Smooth muscle cell of trachea (primary cell): ENCODE results near the gene AATF. TPM values are rescaled to one million over a fixed set of nuclear protein-coding genes. Genes with fewer than 3 reads are reported as not detected.

ENCODE experiments used
- total RNA-seq: library from RNA; depleted of rRNA; stranded (reverse); fragments of >200 nt; gene quantifications from 2 replicates; pipeline ENCODE4 v1.2.1, GENCODE V29; 2014

The AATF gene, protein sequence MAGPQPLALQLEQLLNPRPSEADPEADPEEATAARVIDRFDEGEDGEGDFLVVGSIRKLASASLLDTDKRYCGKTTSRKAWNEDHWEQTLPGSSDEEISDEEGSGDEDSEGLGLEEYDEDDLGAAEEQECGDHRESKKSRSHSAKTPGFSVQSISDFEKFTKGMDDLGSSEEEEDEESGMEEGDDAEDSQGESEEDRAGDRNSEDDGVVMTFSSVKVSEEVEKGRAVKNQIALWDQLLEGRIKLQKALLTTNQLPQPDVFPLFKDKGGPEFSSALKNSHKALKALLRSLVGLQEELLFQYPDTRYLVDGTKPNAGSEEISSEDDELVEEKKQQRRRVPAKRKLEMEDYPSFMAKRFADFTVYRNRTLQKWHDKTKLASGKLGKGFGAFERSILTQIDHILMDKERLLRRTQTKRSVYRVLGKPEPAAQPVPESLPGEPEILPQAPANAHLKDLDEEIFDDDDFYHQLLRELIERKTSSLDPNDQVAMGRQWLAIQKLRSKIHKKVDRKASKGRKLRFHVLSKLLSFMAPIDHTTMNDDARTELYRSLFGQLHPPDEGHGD
- 28.4 and 31.6 TPM in 2 replicates for total RNA-seq

DNA sequence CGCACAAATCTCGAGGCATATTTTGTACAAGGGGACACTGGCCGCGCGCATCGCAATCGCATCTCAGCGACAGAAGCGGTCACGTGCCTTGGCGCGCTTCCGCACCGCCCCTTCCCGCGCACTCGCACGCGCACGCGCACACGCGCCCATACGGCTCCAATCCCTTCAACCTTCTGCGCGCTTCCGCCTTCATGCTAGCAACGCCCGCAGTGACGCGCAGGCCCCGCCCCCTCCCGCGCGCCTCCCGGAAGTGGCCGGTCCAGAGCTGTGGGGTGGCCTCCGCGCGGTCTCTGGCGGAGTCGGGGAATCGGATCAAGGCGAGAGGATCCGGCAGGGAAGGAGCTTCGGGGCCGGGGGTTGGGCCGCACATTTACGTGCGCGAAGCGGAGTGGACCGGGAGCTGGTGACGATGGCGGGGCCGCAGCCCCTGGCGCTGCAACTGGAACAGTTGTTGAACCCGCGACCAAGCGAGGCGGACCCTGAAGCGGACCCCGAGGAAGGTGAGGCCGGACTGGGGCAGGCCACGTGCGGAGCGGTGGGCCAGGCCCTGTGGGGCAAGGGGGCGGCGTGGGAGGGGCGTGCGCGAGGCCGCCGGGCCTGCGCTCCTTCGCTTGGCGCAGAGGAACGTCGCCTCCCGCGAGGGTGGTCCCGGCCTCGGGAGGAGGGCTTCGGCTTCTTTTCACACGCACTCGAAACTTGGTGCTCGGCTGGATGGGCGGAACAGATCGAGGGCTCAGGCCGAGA lies at the start of gene AATF:
AATF (plus strand) TSS at position 238 of the 744 bp plus-strand sequence; CDS start at position 410, 172 bp downstream.

DNA sequence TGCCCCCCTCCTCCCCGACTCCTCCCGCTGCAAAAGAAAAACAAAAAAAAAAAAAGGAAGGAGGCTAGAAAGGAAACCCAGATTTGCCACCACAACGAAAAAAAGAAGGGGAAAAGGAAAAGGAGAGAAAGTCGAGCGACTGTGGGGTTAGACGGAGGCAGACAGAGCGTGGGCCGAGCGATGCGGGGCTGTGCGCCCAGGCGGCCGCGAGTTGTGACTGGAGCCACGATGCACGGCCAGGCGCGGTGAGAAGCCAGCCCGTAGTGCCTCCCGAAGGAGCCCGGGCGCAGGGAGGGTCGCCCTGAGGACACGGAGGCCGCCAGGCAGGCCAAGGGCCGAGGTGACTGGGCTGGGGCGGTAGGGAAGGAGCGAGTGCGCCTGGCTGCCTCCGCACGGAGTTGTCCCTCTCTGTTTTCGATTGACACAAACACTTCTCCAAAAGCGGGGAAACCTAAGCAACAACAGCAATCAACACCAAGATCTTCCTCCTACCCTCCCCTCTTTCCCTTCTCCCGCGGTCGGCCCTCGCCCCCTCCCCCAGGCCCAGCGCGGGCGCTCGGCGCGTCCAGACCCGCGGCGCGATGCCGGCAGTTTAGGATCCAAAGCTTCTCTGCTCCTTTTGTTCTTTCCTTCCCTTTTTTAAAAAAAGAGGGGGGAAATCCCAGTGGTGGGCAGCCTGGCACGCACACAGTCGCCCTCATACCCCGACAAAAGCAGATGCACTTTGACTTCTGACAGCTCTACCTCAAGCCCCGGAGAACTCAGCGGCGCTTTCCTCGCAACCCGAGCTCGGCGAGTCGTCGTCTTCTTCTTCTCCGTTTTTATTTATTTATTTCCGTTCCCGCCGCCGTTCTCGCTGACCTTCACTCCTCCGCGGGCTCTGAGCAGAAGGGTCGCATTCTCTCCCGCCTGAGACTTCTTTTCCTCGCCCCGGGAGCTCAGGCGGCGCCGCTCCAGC lies 11.5 kb upstream of the AATF start, which contains the start of gene LHX1:
LHX1 (plus strand) TSS at position 475 of the 958 bp plus-strand sequence. CDS start 723 bp downstream, outside the sequence.

Other genes starting within 250 kb of the AATF start
- gene LHX1, start 11.5 kb upstream of the AATF start, total RNA-seq = not detected in 2 replicates